K562 (cell line): ENCODE measurements around the gene TMEM163. TPM values are rescaled to one million over a fixed set of nuclear protein-coding genes. Genes with fewer than 3 reads are reported as not detected.

Source experiments
- ATAC-seq: fragments of 200-7000 bp; cut with Tn5 transposase; 3 replicates; pipeline ENCODE4 v1.9.1; 2020; ENCODE audit warnings: moderate library complexity
- BruUV-seq: library from RNA; stranded (reverse); fragments of 400-500 nt; replicated peaks from 2 replicates; lab custom pipeline; 2021; lab: Mats Ljungman, UMichigan
- CTCF ChIA-PET: fragments of 300-600 bp; formaldehyde crosslinking; extraction: SDS; loops from one replicate; lab custom pipeline; 2021; ENCODE audit warnings: low intra/inter-chr PET ratio; lab: Yijun Ruan, JAX
- POLR2A ChIA-PET: fragments of 300-600, 350-650 bp; sonication (Branson Sonifier 250); formaldehyde crosslinking; extraction: SDS; loops from one replicate; lab custom pipeline; 2021; ENCODE audit warnings: antibody characterized with exemption, inconsistent platforms; lab: Yijun Ruan, JAX
- DNase-seq, 4 experiments: peaks; one replicate each; pipeline versions ENCODE4 v3.0.0 to v3.0.0-alpha.2; 2011 to 2018; ENCODE audit warnings: low spot score in 3 of 4, mixed read lengths in 3 of 4; ENCODE audit errors: extremely low read depth in 1 of 4
- FAIRE-seq: peaks from 2 replicates; lab custom pipeline; 2011; peaks lifted over from hg19 to GRCh38; lab: Jason Lieb, UNC
- H2AFZ ChIP-seq: 2 replicates; pipeline ENCODE4 v1.6.0; 2011; ENCODE audit warnings: low read depth, low read length, control low read depth, inconsistent platforms
- H3K27ac ChIP-seq: fragments of 200-600 bp; 3 replicates; pipeline ENCODE4 v1.8.0; 2011; ENCODE audit warnings: low read depth, mild to moderate bottlenecking, control low read depth, inconsistent platforms, low read length, moderate library complexity, mixed read lengths; ENCODE audit errors: extremely low read depth
- H3K27me3 ChIP-seq, 2 experiments: fragments of 300-600 bp in 1 of 2; 2 replicates in 1 of 2; 3 replicates in 1 of 2; pipeline versions ENCODE4 v1.6.0 to v1.8.0; 2011; ENCODE audit warnings: inconsistent platforms in 2 of 2, low read length in 2 of 2, mild to moderate bottlenecking in 1 of 2, mixed read lengths in 1 of 2, moderate library complexity in 1 of 2; ENCODE audit not compliant: control insufficient read depth in 2 of 2, insufficient read depth in 2 of 2
- H3K36me3 ChIP-seq: fragments of 300-600 bp; 3 replicates; pipeline ENCODE4 v1.8.0; 2011; ENCODE audit warnings: mild to moderate bottlenecking, low read length, inconsistent platforms; ENCODE audit not compliant: control insufficient read depth, insufficient read depth
- H3K4me1 ChIP-seq, 2 experiments: fragments of 200-600 bp in 1 of 2; replicated peaks in 1 of 2; 2 replicates in 1 of 2; 3 replicates in 1 of 2; pipeline versions ENCODE4 v1.5.1 to v1.8.0; 2011; ENCODE audit warnings: inconsistent platforms in 2 of 2, low read length in 2 of 2, mild to moderate bottlenecking in 1 of 2, mixed read lengths in 1 of 2, moderate library complexity in 1 of 2; ENCODE audit not compliant: control insufficient read depth in 2 of 2, insufficient read depth in 2 of 2
- H3K4me2 ChIP-seq: 2 replicates; pipeline ENCODE4 v1.6.1; 2011; ENCODE audit warnings: low read length, control low read depth, inconsistent platforms, mixed read lengths; ENCODE audit not compliant: insufficient read depth
- H3K4me3 ChIP-seq: fragments of 200-600 bp; sonication (generic), shearing (Covaris generic); 2 replicates; pipeline ENCODE4 v1.5.1; 2016; ENCODE audit warnings: control low read depth, inconsistent platforms
- H3K79me2 ChIP-seq: fragments of 200-600 bp; 3 replicates; pipeline ENCODE4 v1.8.0; 2011; ENCODE audit warnings: low read length, inconsistent platforms; ENCODE audit not compliant: control insufficient read depth, insufficient read depth
- H3K9ac ChIP-seq, 2 experiments: 2 replicates each; pipeline versions ENCODE4 v1.6.0 to v1.6.1; 2011; ENCODE audit warnings: low read depth in 2 of 2, low read length in 2 of 2, control low read depth in 1 of 2, inconsistent platforms in 1 of 2, mild to moderate bottlenecking in 1 of 2, mixed read lengths in 1 of 2; ENCODE audit not compliant: insufficient read depth in 1 of 2
- H3K9me1 ChIP-seq: one replicate; pipeline ENCODE4 v1.6.0; 2011; ENCODE audit warnings: inconsistent platforms, mild to moderate bottlenecking, low read length, moderate library complexity; ENCODE audit not compliant: control insufficient read depth, insufficient read depth
- H3K9me3 ChIP-seq: replicated peaks from 2 replicates; pipeline ENCODE4 v1.5.1; 2011; ENCODE audit warnings: low read depth, low read length, inconsistent platforms; ENCODE audit not compliant: control insufficient read depth, insufficient read depth
- H4K20me1 ChIP-seq: replicated peaks from 2 replicates; pipeline ENCODE4 v1.6.1; 2011; ENCODE audit warnings: low read length, inconsistent platforms, mixed read lengths; ENCODE audit not compliant: control insufficient read depth, insufficient read depth
- CBX5 ChIP-seq: IDR thresholded peaks from 2 replicates; pipeline ENCODE4 v1.6.1; 2014; ENCODE audit warnings: low read depth, borderline replicate concordance
- VEZF1 ChIP-seq: fragments of 200-800 bp; sonication (Bioruptor generic); IDR thresholded peaks from 2 replicates; pipeline ENCODE4 v1.6.1; 2017; ENCODE audit warnings: missing genetic modification characterization, missing compliant biosample characterization
- ZNF174 ChIP-seq: fragments of 250-450 bp; sonication (Bioruptor Pico); IDR thresholded peaks from 2 replicates; pipeline ENCODE4 v1.4.0; 2020; ENCODE audit warnings: mild to moderate bottlenecking
- WGBS: fragments of 100-300 bp; shearing (Covaris generic); methylation state at CpG from one replicate; pipeline ENCODE4 v1.1.6; 2016; ENCODE audit warnings: low coverage, mixed read lengths; ENCODE audit not compliant: insufficient coverage; ENCODE audit errors: missing lambda C conversion rate; 5-methylcytosine and 5-hydroxymethylcytosine counted together
- in situ Hi-C: fragments of 300-500 bp; cut with MboI; formaldehyde crosslinking; loops from 4 replicates; pipeline ENCODE4 v1.15.0; 2018; ENCODE audit warnings: inconsistent platforms, mixed read lengths
- intact Hi-C: fragments of 100-400 bp; cut with micrococcal nuclease; formaldehyde crosslinking; loops from 2 replicates; pipeline ENCODE4 v1.14.2; 2022
- polyA plus RNA-seq, 8 experiments: library from polyadenylated mRNA; depleted of rRNA in 4 of 8; stranded (reverse) in 5 of 8; unstranded in 3 of 8; fragments of >200 nt; fragmentation: Nextera tagmentation in 2 of 8; fragmentation: Illumina TruSeq in 1 of 8; extraction: Ambion mirVana in 2 of 8; extraction: Trizol in 1 of 8; gene quantifications; 2 replicates each; pipeline versions ENCODE4 v1.2.1 to v1.2.3, GENCODE V29; 2011 to 2014; ENCODE audit warnings: inconsistent platforms in 1 of 8, missing spikeins in 1 of 8
- total RNA-seq, 7 experiments: library from RNA; depleted of rRNA in 6 of 7; stranded (reverse); fragments of >200 nt in 6 of 7; fragmentation: Illumina TruSeq in 2 of 7; extraction: Trizol in 2 of 7; gene quantifications; 2 replicates each; pipeline versions ENCODE4 v1.2.1 to v1.2.3, GENCODE V29; 2011 to 2021; ENCODE audit warnings: low replicate concordance in 1 of 7
- TF ChIP-seq, protein P1 (sequence below): sonication (generic); formaldehyde crosslinking; IDR thresholded peaks from 2 replicates; pipeline ENCODE4 v1.8.1; 2023; ENCODE audit warnings: missing genetic modification reagents, mild to moderate bottlenecking, borderline replicate concordance

TMEM163 gene
- total and polyA plus RNA-seq, 9 of the 15 experiments (the other 6 are each of a cell fraction or from before 2014, with no cell fraction given): 0.04 to 0.68 (median 0.16) TPM; not detected in 3

DNA sequence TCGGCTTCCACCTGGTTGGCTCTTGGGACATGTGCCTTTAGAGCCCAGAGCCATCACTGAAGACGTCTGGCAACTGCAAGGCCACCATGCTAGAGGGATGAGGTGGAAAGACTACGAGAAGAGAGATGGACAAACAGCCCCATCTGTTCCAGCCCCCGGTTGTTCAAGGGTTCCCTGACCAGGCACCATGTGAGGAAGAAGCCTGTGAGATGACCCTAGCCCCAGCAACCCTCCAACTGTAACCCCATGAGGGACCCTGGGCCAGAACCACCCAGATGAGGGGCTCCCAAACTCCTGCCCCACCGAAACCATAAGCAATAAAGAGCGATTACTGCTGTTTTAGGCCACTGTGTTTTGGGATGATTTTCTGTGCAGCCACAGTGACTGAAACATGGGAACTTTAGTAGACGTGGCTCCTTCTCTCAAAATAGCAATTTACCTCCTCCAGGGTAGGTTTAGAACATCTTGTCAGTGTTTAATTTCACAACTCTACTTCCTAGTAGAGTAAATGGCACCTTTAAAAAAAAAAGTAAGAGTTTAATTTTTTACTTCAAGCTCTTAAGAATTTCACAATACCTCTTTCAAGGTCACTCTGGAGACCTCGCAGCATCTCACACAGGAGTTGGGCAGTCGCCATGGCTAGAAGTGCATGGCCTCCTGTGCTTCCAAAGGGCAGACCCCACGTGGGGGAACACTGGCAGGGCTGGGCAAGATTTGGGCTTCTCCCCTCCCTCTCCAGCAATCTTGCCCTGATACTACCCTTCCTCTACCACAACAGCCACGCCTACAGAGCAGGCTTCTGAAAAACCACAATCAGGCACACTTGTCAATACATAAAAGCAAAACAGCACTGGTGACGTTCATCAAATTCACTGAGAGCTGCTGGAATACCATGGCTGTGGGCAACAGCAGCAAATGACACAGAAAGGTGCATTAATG, 48.8 kb downstream of the TMEM163 start (continued):
- TF ChIP-seq, protein P1, sequence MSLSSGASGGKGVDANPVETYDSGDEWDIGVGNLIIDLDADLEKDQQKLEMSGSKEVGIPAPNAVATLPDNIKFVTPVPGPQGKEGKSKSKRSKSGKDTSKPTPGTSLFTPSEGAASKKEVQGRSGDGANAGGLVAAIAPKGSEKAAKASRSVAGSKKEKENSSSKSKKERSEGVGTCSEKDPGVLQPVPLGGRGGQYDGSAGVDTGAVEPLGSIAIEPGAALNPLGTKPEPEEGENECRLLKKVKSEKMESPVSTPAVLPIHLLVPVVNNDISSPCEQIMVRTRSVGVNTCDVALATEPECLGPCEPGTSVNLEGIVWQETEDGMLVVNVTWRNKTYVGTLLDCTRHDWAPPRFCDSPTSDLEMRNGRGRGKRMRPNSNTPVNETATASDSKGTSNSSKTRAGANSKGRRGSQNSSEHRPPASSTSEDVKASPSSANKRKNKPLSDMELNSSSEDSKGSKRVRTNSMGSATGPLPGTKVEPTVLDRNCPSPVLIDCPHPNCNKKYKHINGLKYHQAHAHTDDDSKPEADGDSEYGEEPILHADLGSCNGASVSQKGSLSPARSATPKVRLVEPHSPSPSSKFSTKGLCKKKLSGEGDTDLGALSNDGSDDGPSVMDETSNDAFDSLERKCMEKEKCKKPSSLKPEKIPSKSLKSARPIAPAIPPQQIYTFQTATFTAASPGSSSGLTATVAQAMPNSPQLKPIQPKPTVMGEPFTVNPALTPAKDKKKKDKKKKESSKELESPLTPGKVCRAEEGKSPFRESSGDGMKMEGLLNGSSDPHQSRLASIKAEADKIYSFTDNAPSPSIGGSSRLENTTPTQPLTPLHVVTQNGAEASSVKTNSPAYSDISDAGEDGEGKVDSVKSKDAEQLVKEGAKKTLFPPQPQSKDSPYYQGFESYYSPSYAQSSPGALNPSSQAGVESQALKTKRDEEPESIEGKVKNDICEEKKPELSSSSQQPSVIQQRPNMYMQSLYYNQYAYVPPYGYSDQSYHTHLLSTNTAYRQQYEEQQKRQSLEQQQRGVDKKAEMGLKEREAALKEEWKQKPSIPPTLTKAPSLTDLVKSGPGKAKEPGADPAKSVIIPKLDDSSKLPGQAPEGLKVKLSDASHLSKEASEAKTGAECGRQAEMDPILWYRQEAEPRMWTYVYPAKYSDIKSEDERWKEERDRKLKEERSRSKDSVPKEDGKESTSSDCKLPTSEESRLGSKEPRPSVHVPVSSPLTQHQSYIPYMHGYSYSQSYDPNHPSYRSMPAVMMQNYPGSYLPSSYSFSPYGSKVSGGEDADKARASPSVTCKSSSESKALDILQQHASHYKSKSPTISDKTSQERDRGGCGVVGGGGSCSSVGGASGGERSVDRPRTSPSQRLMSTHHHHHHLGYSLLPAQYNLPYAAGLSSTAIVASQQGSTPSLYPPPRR: no peak
- no peak for TF ChIP-seq ZNF174 (CRISPR knock-in tag)
- TF ChIP-seq CBX5: no peak

GRCh38 chr2:134668821-134669220, 50.0 kb downstream of the TMEM163 start:
- in situ Hi-C loops: no loop called here
- WGBS: 2% methylated on average over 7 of the region's 7 CpGs
- no peak overlapping the region for H3K9ac ChIP-seq
- H3K4me2 ChIP-seq: no peak overlapping the region
- no peaks in the 10 kb centered on the region for H3K9me1 ChIP-seq
- POLR2A ChIA-PET: interaction anchor here (0.6 to 1.3 kb wide), 2 partner anchors 10 to 126 kb away, joined by 5 read pairs; no protein-coding TSS in a partner anchor
- no peak overlapping the region for H2AFZ ChIP-seq
- H3K79me2 ChIP-seq: no peaks in the 10 kb centered on the region
- intact Hi-C loops: no loop called here
- no peak for DNase-seq
- no peak for ATAC-seq
- H3K4me1 ChIP-seq: no peaks in the 10 kb centered on the region
- H3K4me3 ChIP-seq: no peak overlapping the region
- H4K20me1 ChIP-seq: no peaks in the 10 kb centered on the region
- no peak overlapping the region for H3K27ac ChIP-seq
- BruUV-seq: no TSS peak
- no peak for FAIRE-seq
- peaks cover 3% of the 10 kb centered on the region in 2 experiments; a peak in 3 of 5 replicates for H3K27me3 ChIP-seq
- CTCF ChIA-PET: no interaction called here
- H3K36me3 ChIP-seq: no peaks in the 10 kb centered on the region
- H3K9me3 ChIP-seq: no peaks in the 10 kb centered on the region
- peak; percentile 36; the same call in 1 of the 2 replicates for TF ChIP-seq VEZF1 (CRISPR knock-in tag)
